ENCODE measurements around the gene ACAP2. TPM values are rescaled to one million over a fixed set of nuclear protein-coding genes. Genes with fewer than 3 reads are reported as not detected.

The ACAP2 gene
- total RNA-seq, 4 donors from 2014 or later = 63.1 to 79.6 (median 68.2) TPM

DNA sequence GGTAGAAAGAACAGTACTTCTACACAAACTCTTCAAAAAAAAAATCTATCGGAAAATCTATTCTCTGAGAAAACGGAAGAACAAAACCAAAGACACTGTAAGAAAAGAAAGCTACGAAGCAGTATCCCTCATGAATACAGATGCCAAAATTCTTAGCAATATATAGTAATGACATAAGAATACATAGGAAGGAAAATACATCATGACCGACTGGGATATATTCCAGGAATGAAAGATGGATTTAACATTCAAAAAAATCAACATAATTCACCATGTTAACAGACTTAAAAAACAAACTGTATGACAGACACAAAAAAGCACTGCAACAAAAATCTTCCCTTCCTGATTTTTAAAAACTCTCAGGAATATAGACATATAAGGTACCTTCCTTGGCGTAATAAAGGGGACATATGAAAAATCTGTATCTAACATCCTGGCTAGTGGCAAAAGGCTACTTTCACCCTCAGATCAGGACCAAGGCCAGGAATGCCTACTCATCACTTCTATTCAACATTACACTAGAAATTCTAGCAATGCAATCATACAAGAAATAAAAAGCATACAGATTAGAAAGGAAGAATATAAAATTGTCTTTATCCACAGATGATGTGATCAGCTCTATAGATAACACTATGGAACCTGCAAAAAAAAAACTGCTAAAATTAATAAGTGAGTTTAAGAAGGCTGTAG, 94.2 kb downstream of the ACAP2 start:
- TF ChIP-seq, protein P1, sequence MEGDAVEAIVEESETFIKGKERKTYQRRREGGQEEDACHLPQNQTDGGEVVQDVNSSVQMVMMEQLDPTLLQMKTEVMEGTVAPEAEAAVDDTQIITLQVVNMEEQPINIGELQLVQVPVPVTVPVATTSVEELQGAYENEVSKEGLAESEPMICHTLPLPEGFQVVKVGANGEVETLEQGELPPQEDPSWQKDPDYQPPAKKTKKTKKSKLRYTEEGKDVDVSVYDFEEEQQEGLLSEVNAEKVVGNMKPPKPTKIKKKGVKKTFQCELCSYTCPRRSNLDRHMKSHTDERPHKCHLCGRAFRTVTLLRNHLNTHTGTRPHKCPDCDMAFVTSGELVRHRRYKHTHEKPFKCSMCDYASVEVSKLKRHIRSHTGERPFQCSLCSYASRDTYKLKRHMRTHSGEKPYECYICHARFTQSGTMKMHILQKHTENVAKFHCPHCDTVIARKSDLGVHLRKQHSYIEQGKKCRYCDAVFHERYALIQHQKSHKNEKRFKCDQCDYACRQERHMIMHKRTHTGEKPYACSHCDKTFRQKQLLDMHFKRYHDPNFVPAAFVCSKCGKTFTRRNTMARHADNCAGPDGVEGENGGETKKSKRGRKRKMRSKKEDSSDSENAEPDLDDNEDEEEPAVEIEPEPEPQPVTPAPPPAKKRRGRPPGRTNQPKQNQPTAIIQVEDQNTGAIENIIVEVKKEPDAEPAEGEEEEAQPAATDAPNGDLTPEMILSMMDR (IDR thresholded peaks at IDR 0.05; ENCODE audit: low read depth) = no peak

DNA sequence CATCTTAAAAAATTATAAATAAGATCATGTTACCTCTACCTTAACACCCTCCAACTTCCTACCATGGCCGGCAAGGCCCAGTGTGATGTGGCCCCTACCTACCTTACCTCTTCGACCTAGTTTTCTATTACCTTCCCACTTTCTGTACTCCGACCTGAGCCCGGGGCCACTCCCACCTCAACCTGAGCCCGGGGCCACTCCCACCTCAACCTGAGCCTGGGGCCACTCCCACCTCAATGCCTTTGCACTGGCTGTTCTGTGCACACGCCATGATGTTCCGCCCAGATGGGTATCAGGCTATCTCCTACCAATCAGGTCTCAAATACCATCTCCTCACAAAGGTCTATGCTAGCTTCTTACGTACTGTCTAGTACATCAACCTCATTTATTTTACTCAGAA, 105.1 kb downstream of the ACAP2 start:
- TF ChIP-seq, protein P1 (IDR thresholded peaks at IDR 0.05; ENCODE audit: low read depth) = no peak

DNA sequence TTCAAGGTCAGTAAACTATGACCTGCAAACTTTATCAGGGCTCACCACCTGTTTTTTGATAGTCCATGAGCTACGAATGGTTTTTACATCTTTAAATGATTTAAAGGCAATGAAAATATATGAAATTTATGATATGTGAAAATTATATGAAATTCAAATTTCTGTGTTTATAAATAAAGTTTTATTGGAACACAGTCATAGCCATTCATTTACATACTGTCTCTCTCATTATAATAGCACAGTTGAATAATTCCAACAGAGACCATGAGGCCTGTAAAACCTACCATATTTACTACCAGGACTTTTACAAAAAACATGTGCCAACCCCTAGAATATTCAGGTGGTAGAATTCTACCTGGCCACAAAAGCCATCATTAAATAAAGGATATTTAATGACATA, 107.9 kb downstream of the ACAP2 start:
- TF ChIP-seq, protein P1 (IDR thresholded peaks at IDR 0.05; ENCODE audit: low read depth) = no peak

DNA sequence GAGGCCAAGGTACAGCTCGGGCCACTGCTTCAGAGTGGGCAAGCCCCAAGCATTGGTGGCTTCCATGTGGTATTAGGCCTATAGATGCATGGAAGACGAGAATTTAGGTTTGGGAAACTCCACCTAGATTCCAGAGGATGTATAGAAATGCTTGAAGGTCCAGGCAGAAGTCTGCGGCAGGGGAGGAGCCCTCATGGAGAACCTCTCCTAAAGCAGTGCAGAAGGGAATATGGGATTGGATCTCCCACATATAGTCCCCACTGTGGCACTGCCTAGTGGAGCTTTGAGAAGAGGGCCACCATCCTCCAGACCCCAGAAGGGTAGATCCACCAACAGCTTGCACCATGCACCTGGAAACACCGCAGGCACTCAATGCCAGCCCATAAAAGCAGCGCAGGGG, 123.8 kb downstream of the ACAP2 start:
- TF ChIP-seq, protein P1 (IDR thresholded peaks at IDR 0.05; ENCODE audit: low read depth) = no peak

DNA sequence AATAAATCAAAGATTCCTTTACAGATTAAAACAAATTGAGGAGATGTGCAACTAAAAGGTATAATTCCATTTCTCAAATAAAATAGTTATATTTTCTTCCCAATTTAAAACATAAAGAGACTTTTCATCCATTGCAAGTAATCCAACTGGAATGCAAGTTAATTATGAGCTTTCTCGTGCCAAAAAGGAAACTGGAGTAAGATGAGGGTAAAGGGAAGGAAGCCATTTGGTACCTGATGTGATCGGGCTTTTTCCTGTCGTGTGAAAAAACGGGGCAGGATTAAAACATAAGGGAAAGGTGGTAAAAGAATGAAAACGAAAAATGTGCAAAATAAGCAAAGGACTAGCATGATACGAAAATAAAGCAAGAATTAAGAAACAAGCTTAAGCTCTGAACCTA, 130.1 kb downstream of the ACAP2 start:
- TF ChIP-seq, protein P1 (IDR thresholded peaks at IDR 0.05; ENCODE audit: low read depth) = no peak

DNA sequence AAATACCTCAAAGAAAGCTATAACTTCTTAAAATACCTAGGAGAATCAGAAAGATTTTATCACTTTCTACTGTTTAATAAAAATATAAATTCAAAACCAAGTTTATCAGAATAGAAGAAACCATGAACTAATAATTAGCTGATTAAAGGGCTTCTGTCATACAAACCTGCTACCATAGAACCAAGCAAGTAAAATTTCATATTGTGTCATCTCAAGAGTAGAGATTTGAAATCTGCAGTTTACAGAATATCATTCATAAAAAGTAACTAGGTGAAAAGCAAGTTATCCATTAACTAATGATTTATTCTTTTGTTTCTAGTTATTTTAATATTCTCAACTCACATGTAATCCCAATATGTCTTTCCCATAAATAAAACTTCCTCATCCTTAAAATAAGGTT, 135.1 kb downstream of the ACAP2 start:
- TF ChIP-seq, protein P1 (IDR thresholded peaks at IDR 0.05; ENCODE audit: low read depth) = no peak

DNA sequence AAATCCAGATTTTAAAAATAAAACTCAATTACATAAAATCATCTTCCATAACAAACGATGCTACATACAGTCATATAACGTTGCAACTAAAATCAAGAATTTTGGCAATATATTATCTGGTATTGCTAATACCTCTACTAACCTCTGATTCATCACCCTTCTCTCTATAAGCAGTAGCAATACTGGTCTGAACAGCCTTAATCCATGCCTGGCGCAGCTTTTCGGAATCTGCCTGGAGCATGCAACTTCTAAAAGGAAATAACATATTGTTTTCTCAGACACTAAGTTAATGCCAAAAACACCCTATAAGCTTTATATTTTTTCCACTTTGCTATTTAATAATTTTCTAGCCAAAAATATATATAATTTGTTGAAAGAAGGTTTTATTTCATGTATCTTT, 136.5 kb downstream of the ACAP2 start:
- TF ChIP-seq, protein P1 (IDR thresholded peaks at IDR 0.05; ENCODE audit: low read depth) = no peak
